ENCODE data around the gene MLLT11.

DNA sequence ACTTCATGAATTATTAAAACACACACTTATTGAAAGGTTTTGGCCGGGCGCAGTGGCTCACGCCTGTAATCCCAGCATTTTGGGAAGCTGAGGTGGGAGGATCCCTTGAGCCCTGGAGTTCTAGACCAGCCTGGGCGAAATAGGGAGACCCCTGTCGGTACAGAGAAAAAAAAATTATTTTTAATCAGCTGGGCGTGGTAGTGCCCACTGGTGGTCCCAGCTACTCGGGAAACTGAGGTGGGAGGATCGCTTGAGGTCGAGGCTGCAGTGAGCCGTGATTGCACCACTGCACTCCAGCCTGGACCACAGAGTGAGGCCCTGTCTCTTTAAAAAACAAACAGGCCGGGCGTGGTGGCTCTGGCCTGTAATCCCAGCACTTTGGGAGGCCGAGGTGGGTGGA, 12.0 kb downstream of the MLLT11 start:
- TF ChIP-seq, protein P1, sequence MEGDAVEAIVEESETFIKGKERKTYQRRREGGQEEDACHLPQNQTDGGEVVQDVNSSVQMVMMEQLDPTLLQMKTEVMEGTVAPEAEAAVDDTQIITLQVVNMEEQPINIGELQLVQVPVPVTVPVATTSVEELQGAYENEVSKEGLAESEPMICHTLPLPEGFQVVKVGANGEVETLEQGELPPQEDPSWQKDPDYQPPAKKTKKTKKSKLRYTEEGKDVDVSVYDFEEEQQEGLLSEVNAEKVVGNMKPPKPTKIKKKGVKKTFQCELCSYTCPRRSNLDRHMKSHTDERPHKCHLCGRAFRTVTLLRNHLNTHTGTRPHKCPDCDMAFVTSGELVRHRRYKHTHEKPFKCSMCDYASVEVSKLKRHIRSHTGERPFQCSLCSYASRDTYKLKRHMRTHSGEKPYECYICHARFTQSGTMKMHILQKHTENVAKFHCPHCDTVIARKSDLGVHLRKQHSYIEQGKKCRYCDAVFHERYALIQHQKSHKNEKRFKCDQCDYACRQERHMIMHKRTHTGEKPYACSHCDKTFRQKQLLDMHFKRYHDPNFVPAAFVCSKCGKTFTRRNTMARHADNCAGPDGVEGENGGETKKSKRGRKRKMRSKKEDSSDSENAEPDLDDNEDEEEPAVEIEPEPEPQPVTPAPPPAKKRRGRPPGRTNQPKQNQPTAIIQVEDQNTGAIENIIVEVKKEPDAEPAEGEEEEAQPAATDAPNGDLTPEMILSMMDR (IDR thresholded peaks at IDR 0.05) = no peak
- TF ChIP-seq POLR2A (IDR thresholded peaks at IDR 0.05) = no peak

Measured in gastroesophageal sphincter (tissue), 3 donors.